GM10266 (cell line): Measurements from ENCODE around the gene RTN4RL1.

Experiments
- DNase-seq: peaks from one replicate; pipeline ENCODE4 v3.0.0; 2012; ENCODE audit errors: extremely low spot score
- TF ChIP-seq, protein P1 (sequence below): IDR thresholded peaks from 2 replicates; pipeline ENCODE4 v1.5.1; 2012; ENCODE audit warnings: mild to moderate bottlenecking, low read depth; ENCODE audit not compliant: control insufficient read depth, insufficient read depth; ENCODE audit errors: missing control alignments

Gene RTN4RL1

DNA sequence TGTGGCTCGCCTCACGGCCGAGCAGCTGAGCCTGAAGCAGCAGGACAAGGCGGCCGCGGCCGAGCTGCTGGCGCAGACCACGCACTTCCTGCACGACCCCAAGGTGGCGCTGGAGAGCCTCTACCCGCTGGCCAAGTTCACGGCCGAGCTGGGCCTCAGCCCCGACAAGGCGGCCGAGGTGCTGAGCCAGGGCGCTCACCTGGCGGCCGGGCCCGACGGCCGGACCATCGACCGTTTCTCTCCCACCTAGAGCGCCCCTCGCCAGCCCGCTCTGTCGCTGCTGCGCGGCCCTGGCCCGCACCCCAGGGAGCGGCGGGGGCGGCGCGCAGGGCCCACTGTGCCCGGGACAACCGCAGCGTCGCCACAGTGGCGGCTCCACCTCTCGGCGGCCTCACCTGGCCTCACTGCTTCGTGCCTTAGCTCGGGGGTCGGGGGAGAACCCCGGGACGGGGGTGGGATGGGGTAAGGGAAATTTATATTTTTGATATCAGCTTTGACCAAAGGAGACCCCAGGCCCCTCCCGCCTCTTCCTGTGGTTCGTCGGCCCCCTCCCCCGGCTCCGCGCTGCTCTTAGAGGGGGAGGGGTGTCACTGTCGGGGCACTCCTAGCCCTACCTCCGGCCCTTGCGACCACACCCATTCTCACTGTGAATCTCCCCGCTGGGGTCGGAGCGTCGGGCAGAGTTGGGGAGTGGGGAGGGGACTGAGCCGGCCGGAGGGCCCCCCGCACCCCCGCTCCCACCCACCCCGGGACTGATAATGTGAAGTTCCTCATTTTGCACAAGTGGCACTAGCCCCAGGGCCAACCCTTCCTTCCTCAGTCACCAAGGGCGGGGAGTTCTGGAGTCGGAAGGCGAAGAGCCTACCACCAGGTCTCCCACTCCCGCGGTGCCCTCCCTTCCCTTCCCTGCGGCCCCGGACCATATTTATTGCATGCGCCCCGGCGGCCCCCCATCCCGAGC, 33.7 kb upstream of the RTN4RL1 start:
- DNase-seq = peak; percentile 86
- TF ChIP-seq, protein P1, sequence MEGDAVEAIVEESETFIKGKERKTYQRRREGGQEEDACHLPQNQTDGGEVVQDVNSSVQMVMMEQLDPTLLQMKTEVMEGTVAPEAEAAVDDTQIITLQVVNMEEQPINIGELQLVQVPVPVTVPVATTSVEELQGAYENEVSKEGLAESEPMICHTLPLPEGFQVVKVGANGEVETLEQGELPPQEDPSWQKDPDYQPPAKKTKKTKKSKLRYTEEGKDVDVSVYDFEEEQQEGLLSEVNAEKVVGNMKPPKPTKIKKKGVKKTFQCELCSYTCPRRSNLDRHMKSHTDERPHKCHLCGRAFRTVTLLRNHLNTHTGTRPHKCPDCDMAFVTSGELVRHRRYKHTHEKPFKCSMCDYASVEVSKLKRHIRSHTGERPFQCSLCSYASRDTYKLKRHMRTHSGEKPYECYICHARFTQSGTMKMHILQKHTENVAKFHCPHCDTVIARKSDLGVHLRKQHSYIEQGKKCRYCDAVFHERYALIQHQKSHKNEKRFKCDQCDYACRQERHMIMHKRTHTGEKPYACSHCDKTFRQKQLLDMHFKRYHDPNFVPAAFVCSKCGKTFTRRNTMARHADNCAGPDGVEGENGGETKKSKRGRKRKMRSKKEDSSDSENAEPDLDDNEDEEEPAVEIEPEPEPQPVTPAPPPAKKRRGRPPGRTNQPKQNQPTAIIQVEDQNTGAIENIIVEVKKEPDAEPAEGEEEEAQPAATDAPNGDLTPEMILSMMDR = peak; percentile 97

DNA sequence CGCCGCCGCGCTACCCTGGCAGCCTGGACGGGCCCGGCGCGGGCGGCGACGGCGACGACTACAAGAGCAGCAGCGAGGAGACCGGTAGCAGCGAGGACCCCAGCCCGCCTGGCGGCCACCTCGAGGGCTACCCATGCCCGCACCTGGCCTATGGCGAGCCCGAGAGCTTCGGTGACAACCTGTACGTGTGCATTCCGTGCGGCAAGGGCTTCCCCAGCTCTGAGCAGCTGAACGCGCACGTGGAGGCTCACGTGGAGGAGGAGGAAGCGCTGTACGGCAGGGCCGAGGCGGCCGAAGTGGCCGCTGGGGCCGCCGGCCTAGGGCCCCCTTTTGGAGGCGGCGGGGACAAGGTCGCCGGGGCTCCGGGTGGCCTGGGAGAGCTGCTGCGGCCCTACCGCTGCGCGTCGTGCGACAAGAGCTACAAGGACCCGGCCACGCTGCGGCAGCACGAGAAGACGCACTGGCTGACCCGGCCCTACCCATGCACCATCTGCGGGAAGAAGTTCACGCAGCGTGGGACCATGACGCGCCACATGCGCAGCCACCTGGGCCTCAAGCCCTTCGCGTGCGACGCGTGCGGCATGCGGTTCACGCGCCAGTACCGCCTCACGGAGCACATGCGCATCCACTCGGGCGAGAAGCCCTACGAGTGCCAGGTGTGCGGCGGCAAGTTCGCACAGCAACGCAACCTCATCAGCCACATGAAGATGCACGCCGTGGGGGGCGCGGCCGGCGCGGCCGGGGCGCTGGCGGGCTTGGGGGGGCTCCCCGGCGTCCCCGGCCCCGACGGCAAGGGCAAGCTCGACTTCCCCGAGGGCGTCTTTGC, 32.8 kb upstream of the RTN4RL1 start:
- TF ChIP-seq, protein P1 = no peak

DNA sequence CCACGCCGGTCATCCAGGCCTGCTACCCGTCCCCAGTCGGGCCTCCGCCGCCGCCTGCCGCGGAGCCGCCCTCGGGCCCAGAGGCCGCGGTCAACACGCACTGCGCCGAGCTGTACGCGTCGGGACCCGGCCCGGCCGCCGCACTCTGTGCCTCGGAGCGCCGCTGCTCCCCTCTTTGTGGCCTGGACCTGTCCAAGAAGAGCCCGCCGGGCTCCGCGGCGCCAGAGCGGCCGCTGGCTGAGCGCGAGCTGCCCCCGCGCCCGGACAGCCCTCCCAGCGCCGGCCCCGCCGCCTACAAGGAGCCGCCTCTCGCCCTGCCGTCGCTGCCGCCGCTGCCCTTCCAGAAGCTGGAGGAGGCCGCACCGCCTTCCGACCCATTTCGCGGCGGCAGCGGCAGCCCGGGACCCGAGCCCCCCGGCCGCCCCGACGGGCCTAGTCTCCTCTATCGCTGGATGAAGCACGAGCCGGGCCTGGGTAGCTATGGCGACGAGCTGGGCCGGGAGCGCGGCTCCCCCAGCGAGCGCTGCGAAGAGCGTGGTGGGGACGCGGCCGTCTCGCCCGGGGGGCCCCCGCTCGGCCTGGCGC, 32.1 kb upstream of the RTN4RL1 start:
- DNase-seq = no peak
- TF ChIP-seq, protein P1 = no peak

More for the DNA sequence above, 32.8 kb upstream of the RTN4RL1 start:
- no peak for DNase-seq

DNA sequence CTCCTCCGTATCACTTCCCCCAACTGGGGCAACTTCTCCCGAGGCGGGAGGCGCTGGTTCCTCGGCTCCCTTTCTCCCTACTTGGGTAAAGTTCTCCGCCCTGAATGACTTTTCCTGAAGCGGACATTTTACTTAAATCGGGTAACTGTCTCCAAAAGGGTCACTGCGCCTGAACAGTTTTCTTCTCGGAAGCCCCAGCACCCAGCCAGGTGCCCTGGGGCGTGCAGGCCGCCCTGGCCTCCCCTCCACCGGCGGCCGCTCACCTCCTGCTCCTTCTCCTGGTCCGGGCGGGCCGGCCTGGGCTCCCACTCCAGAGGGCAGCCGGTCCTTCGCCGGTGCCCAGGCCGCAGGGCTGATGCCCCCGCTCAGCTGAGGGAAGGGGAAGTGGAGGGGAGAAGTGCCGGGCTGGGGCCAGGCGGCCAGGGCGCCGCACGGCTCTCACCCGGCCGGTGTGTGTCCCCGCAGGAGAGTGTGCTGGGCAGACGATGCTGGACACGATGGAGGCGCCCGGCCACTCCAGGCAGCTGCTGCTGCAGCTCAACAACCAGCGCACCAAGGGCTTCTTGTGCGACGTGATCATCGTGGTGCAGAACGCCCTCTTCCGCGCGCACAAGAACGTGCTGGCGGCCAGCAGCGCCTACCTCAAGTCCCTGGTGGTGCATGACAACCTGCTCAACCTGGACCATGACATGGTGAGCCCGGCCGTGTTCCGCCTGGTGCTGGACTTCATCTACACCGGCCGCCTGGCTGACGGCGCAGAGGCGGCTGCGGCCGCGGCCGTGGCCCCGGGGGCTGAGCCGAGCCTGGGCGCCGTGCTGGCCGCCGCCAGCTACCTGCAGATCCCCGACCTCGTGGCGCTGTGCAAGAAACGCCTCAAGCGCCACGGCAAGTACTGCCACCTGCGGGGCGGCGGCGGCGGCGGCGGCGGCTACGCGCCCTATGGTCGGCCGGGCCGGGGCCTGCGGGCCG, 31.4 kb upstream of the RTN4RL1 start:
- TF ChIP-seq, protein P1 = peak; percentile 32
- peak; percentile 77 for DNase-seq

DNA sequence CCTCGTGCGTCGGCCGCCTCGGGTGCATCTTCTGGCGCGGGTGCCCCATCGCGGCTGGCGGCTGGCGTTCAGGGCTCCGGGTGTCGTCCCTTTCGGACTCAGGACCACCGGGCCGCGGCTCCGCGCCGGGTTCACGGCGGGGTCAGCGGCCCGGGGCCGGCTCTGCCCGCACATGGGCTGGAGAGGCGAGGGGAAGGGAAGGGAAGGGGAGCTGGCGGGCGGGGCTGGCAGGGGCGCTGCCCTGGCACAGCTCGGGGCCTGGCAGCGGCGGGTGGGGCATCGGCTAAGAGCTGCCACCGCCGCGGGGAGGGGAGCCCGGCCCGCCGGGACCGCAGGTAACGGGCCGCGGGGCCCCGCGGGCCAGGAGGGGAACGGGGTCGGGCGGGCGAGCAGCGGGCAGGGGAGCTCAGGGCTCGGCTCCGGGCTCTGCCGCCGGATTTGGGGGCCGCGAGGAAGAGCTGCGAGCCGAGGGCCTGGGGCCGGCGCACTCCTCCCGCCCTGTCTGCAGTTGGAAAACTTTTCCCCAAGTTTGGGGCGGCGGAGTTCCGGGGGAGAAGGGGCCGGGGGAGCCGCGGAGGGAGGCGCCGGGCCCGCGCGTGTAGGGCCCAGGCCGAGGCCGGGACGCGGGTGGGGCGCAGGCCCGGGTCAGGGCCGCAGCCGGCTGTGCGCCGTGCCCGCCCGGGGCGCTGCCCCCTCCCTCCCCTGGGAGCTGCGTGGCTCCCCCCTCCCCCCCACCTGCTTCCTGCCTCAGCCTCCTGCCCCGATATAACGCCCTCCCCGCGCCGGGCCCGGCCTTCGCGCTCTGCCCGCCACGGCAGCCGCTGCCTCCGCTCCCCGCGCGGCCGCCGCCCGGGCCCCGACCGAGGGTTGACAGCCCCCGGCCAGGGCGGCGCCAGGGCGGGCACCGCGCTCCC, 30.4 kb upstream of the RTN4RL1 start:
- TF ChIP-seq, protein P1 = no peak
- DNase-seq = peak; percentile 87
